GM21528 (cell line): ENCODE data around the gene CARMIL1.

ENCODE experiments used
- ATAC-seq: cut with Tn5 transposase; IDR thresholded peaks from one replicate; pipeline ENCODE4 v1.9.1; 2021; ENCODE audit warnings: mild to moderate bottlenecking, moderate library complexity; ENCODE audit not compliant: unreplicated experiment, low FRiP score

CARMIL1 gene

GRCh38 chr6:25401711-25402110 lies 122.5 kb downstream of the CARMIL1 start:
- no peak for ATAC-seq

GRCh38 chr6:25402125-25402524 lies 123.0 kb downstream of the CARMIL1 start:
- ATAC-seq: no peak

GRCh38 chr6:25403150-25403549 lies 124.0 kb downstream of the CARMIL1 start:
- ATAC-seq: no peak

- no peak for ATAC-seq
Measured at GRCh38 chr6:25404091-25404490, 124.9 kb downstream of the CARMIL1 start.

- ATAC-seq: peak; percentile 94
Measured at GRCh38 chr6:25404693-25405169, 125.6 kb downstream of the CARMIL1 start.

- no peak for ATAC-seq
Measured at GRCh38 chr6:25405442-25405841, 126.3 kb downstream of the CARMIL1 start.

GRCh38 chr6:25407431-25407830 lies 128.3 kb downstream of the CARMIL1 start:
- ATAC-seq: no peak

- ATAC-seq: no peak
Measured at GRCh38 chr6:25410102-25410501, 130.9 kb downstream of the CARMIL1 start.

GRCh38 chr6:25411316-25411950 lies 132.3 kb downstream of the CARMIL1 start:
- no peak for ATAC-seq

- ATAC-seq: no peak
Measured at GRCh38 chr6:25413207-25413905, 134.2 kb downstream of the CARMIL1 start.

GRCh38 chr6:25414168-25414567 lies 135.0 kb downstream of the CARMIL1 start:
- no peak for ATAC-seq

- no peak for ATAC-seq
Measured at GRCh38 chr6:25414755-25415154, 135.6 kb downstream of the CARMIL1 start.

GRCh38 chr6:25415274-25415673 lies 136.1 kb downstream of the CARMIL1 start:
- no peak for ATAC-seq

- no peak for ATAC-seq
Measured at GRCh38 chr6:25415701-25416100, 136.5 kb downstream of the CARMIL1 start.

- ATAC-seq: no peak
Measured at GRCh38 chr6:25417046-25417605, 138.0 kb downstream of the CARMIL1 start.

- no peak for ATAC-seq
Measured at GRCh38 chr6:25418454-25419052, 139.4 kb downstream of the CARMIL1 start.

GRCh38 chr6:25419879-25420278 lies 140.7 kb downstream of the CARMIL1 start:
- ATAC-seq: no peak

- ATAC-seq: no peak
Measured at GRCh38 chr6:25423358-25423757, 144.2 kb downstream of the CARMIL1 start.

GRCh38 chr6:25424303-25424702 lies 145.1 kb downstream of the CARMIL1 start:
- no peak for ATAC-seq

GRCh38 chr6:25427549-25427948 lies 148.4 kb downstream of the CARMIL1 start:
- no peak for ATAC-seq

- no peak for ATAC-seq
Measured at GRCh38 chr6:25428758-25429317, 149.7 kb downstream of the CARMIL1 start.
